Measurements from ENCODE around the gene KLHL3.
"Not testable (repeated sequence)": the region's sequence is repeated elsewhere in the genome, so short reads cannot be mapped to it uniquely, and the experiment has no call there.

Gene KLHL3, protein sequence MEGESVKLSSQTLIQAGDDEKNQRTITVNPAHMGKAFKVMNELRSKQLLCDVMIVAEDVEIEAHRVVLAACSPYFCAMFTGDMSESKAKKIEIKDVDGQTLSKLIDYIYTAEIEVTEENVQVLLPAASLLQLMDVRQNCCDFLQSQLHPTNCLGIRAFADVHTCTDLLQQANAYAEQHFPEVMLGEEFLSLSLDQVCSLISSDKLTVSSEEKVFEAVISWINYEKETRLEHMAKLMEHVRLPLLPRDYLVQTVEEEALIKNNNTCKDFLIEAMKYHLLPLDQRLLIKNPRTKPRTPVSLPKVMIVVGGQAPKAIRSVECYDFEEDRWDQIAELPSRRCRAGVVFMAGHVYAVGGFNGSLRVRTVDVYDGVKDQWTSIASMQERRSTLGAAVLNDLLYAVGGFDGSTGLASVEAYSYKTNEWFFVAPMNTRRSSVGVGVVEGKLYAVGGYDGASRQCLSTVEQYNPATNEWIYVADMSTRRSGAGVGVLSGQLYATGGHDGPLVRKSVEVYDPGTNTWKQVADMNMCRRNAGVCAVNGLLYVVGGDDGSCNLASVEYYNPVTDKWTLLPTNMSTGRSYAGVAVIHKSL

DNA sequence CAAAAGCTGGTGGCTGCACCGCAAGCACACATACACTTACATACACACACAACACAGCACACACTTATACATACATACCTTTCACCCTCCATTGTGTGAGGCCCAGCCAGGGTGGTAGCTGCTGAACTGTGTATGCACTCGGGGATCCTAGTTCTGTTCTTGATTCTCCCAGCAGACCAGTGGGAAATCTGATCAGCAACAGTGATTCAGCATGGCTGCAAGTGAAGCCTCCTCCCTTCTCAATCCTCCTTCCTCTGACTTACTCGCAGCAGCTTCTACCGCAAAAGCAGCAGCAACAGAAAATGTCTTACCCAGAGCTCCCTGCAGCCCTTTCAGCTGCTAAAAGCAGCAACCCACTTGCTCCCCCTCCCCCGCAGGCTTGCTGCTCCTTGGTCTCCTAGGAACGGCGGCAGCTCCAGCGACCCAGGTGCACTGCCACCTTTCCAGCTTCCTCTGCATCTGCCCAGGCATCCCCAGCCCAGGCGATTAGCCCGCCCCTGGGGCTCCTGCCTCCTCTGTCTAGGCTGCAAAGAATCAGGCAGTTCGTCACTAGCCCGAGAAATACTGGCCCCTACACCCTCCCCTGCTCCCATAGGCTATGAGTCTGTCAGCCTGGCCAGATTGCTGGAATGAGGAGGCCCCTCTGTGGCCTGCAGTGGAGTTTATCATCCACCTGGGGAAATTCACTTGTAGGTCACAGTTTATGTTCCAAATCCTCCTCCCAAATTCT, at the start of gene KLHL3:
TSS of gene KLHL3 (minus strand) at position 535 of the 730 bp plus-strand sequence. CDS start at position 92, 443 bp downstream.
- DNase-seq (ENCODE audit: low read depth in 2 of 2), result no peak

DNA sequence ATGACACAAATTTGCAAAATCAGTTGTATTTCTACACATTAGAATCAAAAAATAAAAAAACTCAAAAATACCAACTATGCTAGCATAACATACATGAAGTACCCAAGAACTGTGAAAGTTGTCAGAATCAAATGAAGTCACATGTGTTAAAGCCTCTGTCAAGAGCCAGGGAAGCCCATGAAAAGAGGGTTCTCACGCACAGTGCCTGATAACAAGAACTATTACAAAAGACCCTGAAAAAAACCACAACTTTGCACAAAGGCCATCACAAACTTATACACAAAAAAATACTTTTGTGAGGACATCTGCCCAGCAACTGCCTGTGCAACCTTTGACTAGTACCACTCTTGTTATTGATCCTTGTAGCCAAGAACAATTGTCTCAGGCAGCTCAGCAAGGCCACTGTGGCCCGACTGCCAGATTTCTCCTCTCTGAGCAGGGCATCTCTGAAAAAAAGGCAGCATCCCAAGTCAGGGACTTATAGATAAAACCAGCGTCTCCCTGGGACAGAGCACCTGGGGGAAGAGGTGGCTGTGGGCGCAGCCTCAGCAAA, 47.2 kb upstream of the KLHL3 start:
- no peak for DNase-seq (ENCODE audit: low read depth in 2 of 2)

DNA sequence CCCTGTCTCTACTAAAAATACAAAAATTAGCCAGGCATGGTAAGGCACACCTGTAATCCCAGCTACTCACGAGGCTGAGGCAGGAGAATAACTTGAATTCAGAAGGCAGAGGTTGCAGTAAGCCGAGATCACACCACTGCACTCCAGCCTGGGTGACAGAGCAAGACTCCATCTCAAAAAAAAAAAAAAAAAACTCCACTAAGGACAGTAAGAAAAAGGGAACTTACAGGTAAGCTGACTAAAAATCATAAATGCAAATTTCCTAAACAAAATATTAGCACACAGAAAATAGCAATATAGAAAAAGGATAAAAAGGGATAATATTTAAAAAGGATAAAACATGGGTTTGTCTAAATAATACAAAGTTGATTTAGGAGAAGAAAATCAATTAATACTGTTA, 46.2 kb upstream of the KLHL3 start:
- no peak for DNase-seq (ENCODE audit: low read depth in 2 of 2)

DNA sequence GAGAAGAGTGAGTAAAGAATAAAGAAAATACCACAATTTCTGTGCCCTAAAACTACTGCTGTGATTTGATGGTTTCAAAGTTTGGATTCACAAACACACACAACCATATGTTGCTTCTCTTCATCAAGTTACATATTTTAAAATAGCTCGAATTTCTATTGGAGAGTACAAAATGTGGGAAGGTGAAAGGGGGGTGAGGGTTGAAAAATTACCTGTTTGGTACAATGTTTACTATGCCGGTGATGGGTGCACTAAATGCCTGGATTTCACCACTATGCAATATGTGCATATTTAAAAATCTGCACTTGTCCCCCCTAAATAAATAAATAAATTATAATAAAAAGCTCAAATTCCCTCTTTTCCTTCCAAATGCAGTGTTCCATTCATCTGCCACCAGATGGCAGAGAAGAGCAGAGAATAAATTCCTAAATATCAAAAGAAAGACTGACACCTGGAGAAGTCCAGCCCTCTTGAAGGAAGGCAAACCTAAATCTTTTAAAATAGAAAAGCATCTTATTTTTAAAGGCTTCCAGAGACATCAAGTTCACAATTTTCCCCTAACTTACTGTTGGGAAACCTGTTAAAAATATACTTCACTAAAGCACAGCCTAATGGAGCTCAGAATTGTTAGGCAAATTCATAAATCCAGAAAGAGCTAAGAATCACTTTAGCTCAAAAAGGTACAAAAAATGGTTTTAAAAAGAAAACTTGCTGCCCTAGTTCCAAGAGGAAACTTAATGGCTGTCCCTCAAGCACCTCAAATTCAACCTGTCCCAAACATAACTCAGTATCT, 43.1 kb upstream of the KLHL3 start:
- no peak for DNase-seq (ENCODE audit: low read depth in 2 of 2)

DNA sequence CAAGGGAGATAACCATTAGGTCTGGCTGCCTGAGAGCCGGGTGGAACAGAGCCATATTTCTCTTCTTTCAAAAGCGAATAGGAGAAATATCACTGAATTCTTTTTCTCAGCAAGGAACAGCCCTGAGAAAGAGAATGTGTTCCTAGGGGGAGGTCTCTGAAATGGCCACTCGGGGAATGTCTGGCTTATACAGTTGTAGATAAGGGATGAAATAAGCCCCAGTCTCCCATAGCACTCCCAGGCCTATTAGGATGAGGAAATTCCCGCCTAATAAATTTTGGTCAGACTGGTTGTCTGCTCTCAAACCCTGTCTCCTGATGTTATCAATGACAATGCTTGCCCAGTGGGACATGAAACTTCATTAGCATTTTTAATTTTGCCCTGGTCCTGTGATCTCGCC, 32.0 kb upstream of the KLHL3 start:
- not testable (repeated sequence) for DNase-seq (ENCODE audit: low read depth in 2 of 2)

DNA sequence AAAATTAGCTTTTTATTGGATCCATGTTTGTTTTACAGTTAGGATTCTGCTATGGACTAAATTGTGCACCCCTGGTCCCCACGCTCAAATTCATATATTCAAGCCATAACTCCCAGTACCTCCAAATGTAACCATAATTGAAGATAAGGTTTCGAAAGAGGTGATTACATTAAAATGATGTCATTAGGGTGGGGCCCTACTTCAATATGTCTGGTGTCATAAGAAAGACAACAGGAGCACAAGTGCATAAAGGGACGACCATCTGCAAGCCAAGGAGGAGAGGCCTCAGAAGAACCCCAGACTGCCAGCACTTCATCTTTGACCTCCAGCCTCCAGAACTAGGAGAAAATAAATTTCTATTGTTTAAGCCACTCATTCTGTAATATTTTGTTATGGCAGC, 25.7 kb upstream of the KLHL3 start:
- no peak for DNase-seq (ENCODE audit: low read depth in 2 of 2)

DNA sequence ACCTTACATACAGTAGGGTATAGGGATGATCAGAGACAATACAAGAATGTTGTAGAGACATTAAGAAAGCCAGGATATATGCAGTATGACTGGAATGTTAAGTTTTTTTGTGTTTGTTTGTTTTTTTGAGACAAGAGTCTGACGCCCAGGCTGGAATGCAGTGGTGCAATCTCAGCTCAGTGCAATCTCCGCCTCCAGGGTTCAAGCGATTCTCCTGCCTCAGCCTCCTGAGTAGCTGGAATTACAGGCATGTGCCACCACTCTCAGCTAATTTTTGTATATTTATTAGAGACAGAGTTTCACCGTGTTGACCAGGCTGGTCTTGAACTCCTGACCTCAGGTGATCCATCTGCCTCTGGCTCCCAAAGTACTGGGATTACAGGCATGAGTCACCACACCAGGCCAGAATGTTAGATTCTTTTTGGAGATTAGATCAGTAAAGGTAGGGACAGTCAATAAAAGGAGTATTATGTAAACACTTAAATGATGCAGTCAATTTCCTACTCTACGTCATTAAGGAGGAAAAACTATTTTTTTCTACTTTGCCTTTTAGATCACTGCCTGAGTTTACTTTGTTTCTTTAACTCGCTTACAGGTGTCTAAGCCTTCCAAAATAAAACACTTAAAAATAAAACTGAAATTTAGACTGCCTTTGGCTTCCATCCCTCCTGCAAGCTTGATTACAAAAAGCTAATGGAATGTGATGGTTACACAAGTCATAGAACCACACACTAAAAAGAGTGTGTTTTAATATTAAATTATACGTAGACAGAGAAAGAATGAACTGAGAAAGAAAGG, 25.0 kb upstream of the KLHL3 start:
- DNase-seq (ENCODE audit: low read depth in 2 of 2), result no peak

DNA sequence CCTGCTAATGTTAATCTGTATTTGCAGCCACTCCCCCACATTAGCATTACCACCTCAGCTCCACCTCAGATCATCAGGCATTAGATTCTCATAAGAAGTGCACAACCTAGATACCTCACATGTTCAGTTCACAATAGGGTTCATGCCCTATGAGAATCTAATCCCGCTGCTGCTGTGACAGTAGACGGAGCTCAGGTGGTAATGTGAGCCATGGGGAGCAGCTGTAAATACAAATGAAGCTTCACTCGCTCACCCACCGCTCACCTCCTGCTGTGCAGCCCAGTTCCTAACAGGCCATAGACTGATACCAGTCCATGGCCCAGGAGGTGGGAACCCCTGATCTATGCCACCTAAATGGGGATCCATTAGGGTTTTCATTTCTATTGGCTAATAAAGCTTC, 24.4 kb upstream of the KLHL3 start:
- no peak for DNase-seq (ENCODE audit: low read depth in 2 of 2)

DNA sequence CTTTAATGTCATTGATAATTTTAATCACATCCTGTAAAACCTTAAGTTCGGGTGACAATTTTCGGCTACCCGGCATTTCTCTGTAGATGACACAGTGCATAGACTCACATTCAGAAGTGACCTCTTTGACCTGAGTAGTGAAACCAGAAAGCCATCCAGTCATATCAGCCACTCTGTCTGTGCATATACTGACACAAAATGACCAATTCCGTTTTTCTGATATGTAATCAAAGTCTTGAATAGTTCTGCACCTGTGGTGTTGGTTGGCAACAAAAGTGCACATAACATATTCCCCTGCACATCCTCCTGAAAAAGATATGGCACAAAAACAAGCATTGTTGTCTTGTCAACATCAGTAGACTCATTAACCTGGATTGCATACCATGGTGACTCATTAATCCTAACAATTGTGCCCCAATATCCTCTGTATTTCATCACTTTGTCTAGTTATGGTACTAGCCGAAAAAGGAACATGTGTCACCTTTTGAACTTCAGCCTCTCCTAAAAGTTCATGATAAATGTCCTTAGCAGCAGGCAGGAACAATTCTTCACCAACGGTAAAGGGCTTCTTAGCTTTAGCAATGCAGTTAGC, 22.9 kb upstream of the KLHL3 start:
- DNase-seq (ENCODE audit: low read depth in 2 of 2), result no peak

DNA sequence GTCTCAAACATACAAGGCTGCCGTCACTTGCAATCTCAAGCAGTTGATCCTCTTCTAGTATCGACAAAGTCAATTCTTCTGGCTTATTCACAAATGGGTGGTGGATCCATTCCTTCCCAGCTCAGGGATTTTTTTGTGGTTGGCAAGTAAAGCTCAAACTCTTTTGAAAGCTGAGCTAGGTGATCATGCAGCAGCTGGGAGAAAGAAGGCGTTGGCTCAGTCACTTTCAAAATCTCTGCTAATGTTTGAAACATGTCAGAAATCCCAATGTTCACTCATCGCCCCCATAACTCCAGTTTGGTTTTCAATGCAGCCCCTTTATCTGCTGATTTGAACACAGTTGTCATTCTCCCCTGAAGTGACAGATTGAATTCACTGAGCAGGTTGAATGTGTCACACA, 22.2 kb upstream of the KLHL3 start:
- no peak for DNase-seq (ENCODE audit: low read depth in 2 of 2)

DNA sequence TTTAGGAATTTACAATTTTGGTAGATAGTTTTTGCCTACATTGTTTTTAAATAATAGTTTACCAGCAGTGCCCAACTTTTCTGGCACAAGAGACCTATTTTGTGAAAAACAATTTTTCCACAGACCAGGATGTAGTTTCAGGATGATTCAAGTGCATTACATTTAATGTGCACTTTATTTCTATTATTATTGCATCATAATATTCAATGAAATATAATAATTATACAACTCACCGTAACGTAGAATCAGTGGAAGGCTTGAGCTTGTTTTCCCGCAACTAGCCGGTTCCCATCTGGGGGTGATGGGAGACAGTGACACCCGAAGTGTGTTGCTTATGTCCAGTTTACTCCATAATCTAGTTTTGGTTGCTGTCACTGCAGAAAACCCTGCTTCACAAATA, 21.7 kb upstream of the KLHL3 start:
- DNase-seq (ENCODE audit: low read depth in 2 of 2), result no peak

DNA sequence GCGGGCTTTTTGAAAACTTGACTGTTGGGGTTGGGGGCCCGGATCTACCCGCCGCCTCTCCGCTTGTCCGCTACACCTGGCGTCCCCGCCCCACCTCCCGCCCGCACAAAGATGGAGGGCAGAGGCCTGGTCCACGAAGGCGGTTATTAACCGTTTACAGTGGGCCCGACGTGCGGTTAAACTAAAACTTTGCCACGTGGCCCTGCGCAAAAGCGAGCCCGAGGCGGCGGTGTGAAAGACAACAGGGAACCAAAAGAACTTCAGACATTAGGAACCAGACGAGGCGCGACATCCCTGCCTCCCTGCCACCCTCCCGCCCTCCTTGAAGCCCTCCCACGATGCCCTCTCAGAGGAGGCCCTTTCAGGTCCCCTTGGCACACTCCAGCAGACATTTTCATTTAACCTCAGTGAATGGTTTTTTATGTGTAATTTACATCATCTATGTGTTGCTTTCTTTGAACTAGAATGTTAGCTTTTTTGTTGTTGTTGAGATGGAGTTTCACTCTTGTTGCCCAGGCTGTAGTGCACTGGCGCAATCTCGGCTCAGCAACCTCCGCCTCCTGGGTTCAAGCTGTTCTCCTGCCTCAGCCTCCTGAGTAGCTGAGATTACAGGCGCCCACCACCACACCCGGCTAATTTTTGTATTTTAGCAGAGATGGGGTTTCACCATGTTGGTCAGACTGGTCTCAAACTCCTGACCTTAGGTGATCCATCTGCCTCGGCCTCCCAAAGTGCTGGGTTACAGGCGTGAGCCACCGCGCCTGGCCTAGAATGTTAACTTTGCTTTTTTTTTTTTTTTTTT, 19.3 kb upstream of the KLHL3 start:
- DNase-seq (ENCODE audit: low read depth in 2 of 2), result no peak

DNA sequence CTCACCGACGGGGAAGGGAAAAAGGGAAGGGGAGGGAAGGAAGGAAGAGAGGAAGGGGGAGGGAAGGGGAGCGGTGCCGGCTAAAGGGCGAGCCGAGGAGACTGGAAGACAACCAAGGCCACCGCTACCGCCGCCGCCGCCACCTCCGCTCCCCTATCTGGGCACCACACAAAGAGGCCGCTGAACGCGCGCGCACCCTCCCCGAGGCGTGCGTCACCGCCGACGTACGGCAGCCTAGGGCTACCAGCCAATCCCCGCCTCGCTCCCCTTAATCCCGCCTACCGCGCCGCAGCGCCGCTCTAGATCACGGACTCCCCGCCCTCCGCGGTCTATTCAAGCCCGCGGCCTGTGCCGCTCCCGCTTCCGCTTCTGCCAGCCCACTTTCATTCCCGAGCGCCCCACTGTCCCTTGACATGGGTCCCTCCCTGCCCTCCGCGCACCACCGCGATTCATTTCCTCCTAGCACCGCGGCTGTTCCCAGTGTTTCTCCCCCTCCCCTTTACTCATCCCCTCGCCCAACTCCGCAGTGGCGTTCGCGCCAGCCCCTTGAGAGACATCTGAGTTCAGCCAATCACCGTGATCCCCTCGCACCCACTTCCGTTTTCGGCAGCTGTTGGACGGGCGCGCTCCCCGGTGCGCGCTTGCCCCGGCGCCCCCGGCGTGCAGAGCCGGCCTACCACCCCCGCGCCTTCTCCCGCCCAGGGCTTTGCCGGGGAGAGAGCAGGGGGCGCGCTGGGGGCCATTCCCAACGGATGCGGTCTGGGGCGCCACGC, 18.5 kb upstream of the KLHL3 start, which contains the start of gene HNRNPA0:
TSS of gene HNRNPA0 (minus strand) at position 176 of the 773 bp plus-strand sequence. CDS start 297 bp downstream, outside the sequence.
- peak; percentile 94 to 97 for DNase-seq (ENCODE audit: low read depth in 2 of 2)

DNA sequence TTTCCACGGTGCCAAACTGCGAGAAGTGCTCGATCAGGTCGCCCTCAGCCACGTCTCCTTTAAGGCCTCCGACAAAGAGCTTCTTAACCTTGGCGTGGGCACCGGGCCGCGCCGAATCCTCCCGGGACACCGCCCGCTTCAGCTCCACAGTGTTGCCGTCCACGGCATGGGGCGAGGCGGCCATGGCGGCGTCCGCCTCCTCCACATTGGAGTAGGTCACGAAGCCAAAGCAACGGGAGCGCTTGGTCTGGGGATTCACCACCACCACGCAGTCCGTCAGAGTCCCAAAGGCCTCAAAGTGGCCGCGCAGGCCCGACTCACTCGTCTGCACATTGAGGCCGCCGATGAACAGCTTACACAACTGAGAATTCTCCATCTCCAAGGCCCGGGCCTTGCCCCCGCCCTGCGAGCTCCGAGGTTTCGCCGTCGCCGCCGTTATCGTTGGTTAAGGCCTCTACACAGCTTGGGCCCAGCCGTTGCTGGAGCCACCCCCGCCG, 17.9 kb upstream of the KLHL3 start:
- no peak for DNase-seq (ENCODE audit: low read depth in 2 of 2)

DNA sequence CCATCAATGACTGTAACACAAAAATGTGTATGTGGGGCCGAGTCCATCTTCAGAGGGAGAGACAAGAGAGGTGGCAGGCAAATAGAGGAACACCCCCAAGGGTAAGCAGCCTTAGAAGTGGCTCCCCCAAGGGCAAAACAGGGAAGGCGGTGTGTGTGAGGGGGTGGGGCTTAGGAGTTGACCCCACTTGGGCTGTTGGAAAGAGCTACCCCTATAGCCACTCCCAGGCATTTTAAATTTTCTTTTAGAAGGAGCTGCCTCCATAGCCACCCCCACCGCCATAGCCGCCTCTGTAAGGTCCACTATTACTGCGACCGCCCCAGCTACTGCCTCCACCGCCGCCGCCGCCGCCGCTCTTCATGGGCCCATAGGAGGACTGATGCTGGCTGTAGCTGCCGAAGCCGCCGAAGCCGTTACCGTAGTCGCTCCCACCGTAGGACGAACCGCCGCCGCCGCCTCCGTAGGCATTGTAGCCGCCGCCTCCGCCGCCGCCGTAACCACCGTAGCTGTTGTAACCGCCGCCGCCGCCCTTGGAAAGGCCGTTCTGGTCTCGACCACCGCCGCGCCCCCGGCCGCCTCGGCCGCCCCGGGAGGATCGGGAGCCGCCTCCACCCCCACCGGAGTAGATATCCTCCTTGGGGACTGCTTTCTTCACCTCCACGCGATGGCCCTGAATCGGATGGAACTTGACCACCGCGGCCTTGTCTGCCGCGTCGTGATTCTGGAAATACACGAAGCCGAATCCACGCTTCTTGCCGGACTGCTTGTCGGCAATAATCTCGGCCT, 17.2 kb upstream of the KLHL3 start:
- DNase-seq (ENCODE audit: low read depth in 2 of 2), result peak in 1 of 2 donors; percentile 31

DNA sequence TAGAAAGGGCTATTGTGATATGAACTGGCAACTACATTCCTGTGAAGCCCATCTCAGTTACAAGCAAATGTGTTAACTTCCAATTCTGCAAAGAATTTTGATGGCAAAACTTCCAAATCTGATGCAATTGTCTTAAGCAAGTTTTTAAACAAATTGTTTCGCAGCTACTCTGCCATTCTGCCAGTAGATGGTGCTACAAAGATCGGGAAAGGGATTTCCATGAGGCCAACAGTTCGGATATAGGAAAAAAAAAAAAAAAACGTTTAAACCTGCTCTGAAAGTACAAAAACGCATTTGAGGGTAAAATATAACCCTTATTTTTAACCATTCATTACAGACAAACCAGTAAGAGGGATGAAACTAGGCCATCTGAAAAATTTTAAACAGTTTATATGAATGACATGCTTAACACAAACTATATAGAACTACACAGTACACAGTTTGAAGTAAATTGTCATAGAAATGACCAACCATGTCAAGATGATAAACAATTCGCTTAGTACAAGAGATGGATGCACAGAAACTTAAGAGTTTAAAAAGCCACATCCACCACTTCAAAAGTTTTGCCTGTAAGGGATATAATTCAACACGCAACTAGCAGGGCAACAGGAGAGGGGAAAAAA, 16.1 kb upstream of the KLHL3 start:
- DNase-seq (ENCODE audit: low read depth in 2 of 2), result no peak

DNA sequence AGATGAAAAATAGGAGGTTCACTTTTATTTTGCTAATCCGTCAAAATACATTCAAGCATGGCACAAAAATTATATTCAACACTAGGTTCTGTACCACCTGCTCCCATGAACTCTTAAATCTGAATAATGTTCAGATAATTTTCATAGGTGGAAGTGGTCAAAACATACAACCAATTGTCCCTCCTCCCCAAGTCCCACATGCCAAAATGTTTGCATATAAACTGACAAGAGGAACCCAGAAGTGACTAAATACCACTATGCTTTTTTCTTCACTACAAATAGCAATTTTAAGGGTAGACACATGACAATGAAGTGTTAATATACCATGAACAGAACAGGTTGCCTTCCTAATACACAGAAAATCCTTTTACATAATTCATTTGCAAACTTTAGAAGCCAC, 14.5 kb upstream of the KLHL3 start:
- DNase-seq (ENCODE audit: low read depth in 2 of 2), result no peak

All from stimulated activated CD8-positive, alpha-beta memory T cell treated with anti-CD3 and anti-CD28 coated beads, Interleukin-2, amount 100 ng/mL, for 48 hours (primary cell).